HG03457 (cell line): ENCODE measurements around the gene LBH.

ENCODE experiments used
- ATAC-seq: cut with Tn5 transposase; IDR thresholded peaks from one replicate; pipeline ENCODE4 v1.9.1; 2021; ENCODE audit warnings: moderate number of reproducible peaks; ENCODE audit not compliant: unreplicated experiment

LBH gene

GRCh38 chr2:30300456-30301221 lies 69.3 kb downstream of the LBH start:
- ATAC-seq, result no peak

GRCh38 chr2:30301551-30301950 lies 70.2 kb downstream of the LBH start:
- no peak for ATAC-seq

GRCh38 chr2:30302566-30302965 lies 71.2 kb downstream of the LBH start:
- no peak for ATAC-seq

GRCh38 chr2:30303095-30303494 lies 71.8 kb downstream of the LBH start:
- ATAC-seq, result no peak

GRCh38 chr2:30305235-30305634 lies 73.9 kb downstream of the LBH start:
- ATAC-seq, result no peak

GRCh38 chr2:30306522-30306921 lies 75.2 kb downstream of the LBH start:
- no peak for ATAC-seq

- ATAC-seq, result no peak
Measured at GRCh38 chr2:30308280-30308679, 76.9 kb downstream of the LBH start.
